Heart left ventricle (tissue), 16 donors: Measurements from ENCODE around the gene PREB. TPM values are rescaled to one million over a fixed set of nuclear protein-coding genes. Genes with fewer than 3 reads are reported as not detected.

Experiments
- ATAC-seq, 4 donors: fragments of 200-7000 bp; cut with Tn5 transposase; one replicate each; pipeline ENCODE4 v1.9.1; 2020 to 2022; ENCODE audit warnings: moderate library complexity in 4 of 4, mild to moderate bottlenecking in 3 of 4, moderate number of reproducible peaks in 1 of 4
- DNase-seq, 5 donors: peaks; one replicate each; pipeline ENCODE4 v3.0.0-alpha.2; 2020
- H3K27ac ChIP-seq, 12 donors: fragments of 200-600 bp; sonication (generic) in 4 of 12; one replicate each; pipeline versions ENCODE4 v1.5.0 to v1.8.0; 2016 to 2022; ENCODE audit warnings: mild to moderate bottlenecking in 2 of 12
- H3K27me3 ChIP-seq, 9 donors: fragments of 200-600 bp; sonication (generic) in 2 of 9; one replicate each; pipeline versions ENCODE4 v1.5.1 to v1.8.0; 2016 to 2022; ENCODE audit warnings: mild to moderate bottlenecking in 3 of 9
- H3K36me3 ChIP-seq, 9 donors: fragments of 200-600 bp; sonication (generic) in 2 of 9; one replicate each; pipeline versions ENCODE4 v1.5.0 to v1.8.0; 2018 to 2022; ENCODE audit warnings: mild to moderate bottlenecking in 2 of 9
- H3K4me1 ChIP-seq, 12 donors: fragments of 200-600 bp; sonication (generic) in 4 of 12; one replicate each; pipeline versions ENCODE4 v1.5.0 to v1.8.0; 2016 to 2022; ENCODE audit warnings: mild to moderate bottlenecking in 3 of 12
- H3K4me3 ChIP-seq, 12 donors: fragments of 200-600 bp; sonication (generic) in 4 of 12; one replicate each; pipeline versions ENCODE4 v1.5.0 to v1.8.0; 2017 to 2022; ENCODE audit warnings: mild to moderate bottlenecking in 9 of 12, moderate library complexity in 4 of 12
- H3K9me3 ChIP-seq, 12 donors: fragments of 200-600 bp; sonication (generic) in 4 of 12; one replicate each; pipeline versions ENCODE4 v1.5.0 to v1.8.0; 2016 to 2022; ENCODE audit warnings: mild to moderate bottlenecking in 1 of 12
- CTCF ChIP-seq, 12 donors: fragments of 200-600 bp; sonication (generic) in 4 of 12; IDR thresholded peaks; one replicate each; pipeline versions ENCODE4 v1.5.0 to v1.8.0; 2018 to 2022; ENCODE audit warnings: antibody characterized with exemption in 12 of 12, mild to moderate bottlenecking in 5 of 12
- POLR2A ChIP-seq, 2 donors: fragments of 450-650 bp; IDR thresholded peaks; one replicate each; pipeline ENCODE4 v1.6.1; 2017; ENCODE audit warnings: antibody characterized with exemption in 2 of 2, mild to moderate bottlenecking in 2 of 2, moderate library complexity in 2 of 2
- WGBS, 4 donors: extraction: QIAGEN DNeasy Blood & Tissue Kit in 2 of 4; methylation state at CpG; one replicate each; pipeline versions ENCODE4 v1.1.5 to v1.1.7; 2013 to 2018; 5-methylcytosine and 5-hydroxymethylcytosine counted together
- intact Hi-C, 10 donors: fragments of 100-400 bp; cut with DNase I; formaldehyde crosslinking; loops; one replicate each; pipeline versions ENCODE4 v1.11.1 to v1.14.2; 2022
- polyA plus RNA-seq, 2 donors: library from polyadenylated mRNA; stranded (reverse); fragments of 200-250 nt; gene quantifications; one replicate each; pipeline ENCODE4 v1.2.3, GENCODE V29; 2013
- total RNA-seq, 9 donors: library from RNA; depleted of rRNA in 2 of 9; stranded (reverse); fragments of >200 nt in 2 of 9; fragmentation: NEBNext Ultra II Directional in 3 of 9; extraction: Animal tissue kit (Norgen Biotek cat#: 25700) in 3 of 9; gene quantifications; one replicate each; pipeline versions ENCODE4 v1.1.0 to v1.2.4, GENCODE V29; 2016 to 2023
- donor health status: ischemic (EF 13 %, LVEDD 7.1; RV severe dilation, severe dysfunction).
- donor health status: healthy with polysubstance abuse.
- donor health status: DM: no; HTN: yes; CAD: no.
- donor health status: DM: no; HTN: no; CAD: no.
- donor health status: ischemic (EF 25% LVEDD 6.9; RV normal size, moderate dysfunction).
- donor health status: ischemic (EF 25% LVEDD 5.7; RV mildly dilated, moderate dysfunction).
- donor health status: healthy.
- donor health status: DM: yes; HTN: yes; CAD: no.
- donor health status: ischemic (EF 35%, LVEDD 5.7; RV mildly dilated, moderate dysfunction).
- donor health status: nonischemic (EF 11% LVEDD 7.7; RV severe dilation, severe dysfunction).
- donor health status: DM: yes; HTN: yes; CAD: no.
- donor health status: PGD.
- donor health status: ischemic (EF 29% LVEDD 5.4; RV normal size, mild dysfunction).
- donor health status: nonischemic (EF 23%, LVEDD 6.1; RV moderate dilation, normal function).

Gene PREB
- total and polyA plus RNA-seq, 11 donors = 41.1 to 99.4 (median 49.3) TPM

- Histone ChIP-seq H3K4me1 (no peaks in the 10 kb centered on the region), H3K27me3 (no peaks in the 10 kb centered on the region), H3K36me3 (no peaks in the 10 kb centered on the region), H3K9me3 (no peaks in the 10 kb centered on the region), H3K27ac (no peak overlapping the region), H3K4me3 (no peak overlapping the region)
- no peak for DNase-seq
- TF ChIP-seq POLR2A (IDR thresholded peaks at IDR 0.05) (no peak), CTCF (IDR thresholded peaks at IDR 0.05) (no peak)
- intact Hi-C loops = no loop called here
- ATAC-seq = no peak
- 91 to 94% (median 93%) methylated on average over 8 of the region's 8 CpGs for WGBS, 4 donors
Measured at GRCh38 chr2:27147935-27148334, 13.5 kb upstream of the PREB start.

- Histone ChIP-seq H3K27ac (no peak overlapping the region), H3K27me3 (no peaks in the 10 kb centered on the region), H3K4me1 (no peaks in the 10 kb centered on the region), H3K4me3 (no peak overlapping the region), H3K36me3 (no peaks in the 10 kb centered on the region), H3K9me3 (no peaks in the 10 kb centered on the region)
- no peak for DNase-seq
- no peak for TF ChIP-seq CTCF (IDR thresholded peaks at IDR 0.05)
- TF ChIP-seq POLR2A (IDR thresholded peaks at IDR 0.05) = no peak
- 69 to 82% (median 75%) methylated on average over 2 of the region's 2 CpGs for WGBS, 4 donors
- ATAC-seq = no peak
- intact Hi-C loops = no loop called here
Measured at GRCh38 chr2:27145682-27146081, 11.2 kb upstream of the PREB start.

DNA sequence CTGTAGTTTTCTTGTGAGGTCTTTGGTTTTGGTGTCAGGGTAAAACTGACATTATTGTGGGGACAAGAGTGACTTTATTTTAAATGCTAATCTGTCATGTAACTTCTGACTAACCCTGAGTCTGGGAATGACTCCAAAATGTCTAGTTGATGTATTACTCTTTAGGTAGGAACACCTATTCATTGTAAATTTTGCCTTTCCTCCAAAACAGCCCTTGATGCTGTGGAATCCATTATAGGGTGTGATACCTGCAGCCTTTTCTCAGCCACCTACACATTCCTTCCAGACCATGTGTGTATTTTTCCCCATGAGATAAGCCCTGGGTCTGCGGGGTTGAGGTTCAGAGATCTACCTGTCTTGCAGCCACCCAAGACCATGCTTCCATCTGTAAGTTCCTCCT, 8.8 kb upstream of the PREB start:
- WGBS, 4 donors = 67 to 84% (median 79%) methylated on average over 1 of the region's 1 CpG
- intact Hi-C loops = no loop called here
- no peak for DNase-seq

DNA sequence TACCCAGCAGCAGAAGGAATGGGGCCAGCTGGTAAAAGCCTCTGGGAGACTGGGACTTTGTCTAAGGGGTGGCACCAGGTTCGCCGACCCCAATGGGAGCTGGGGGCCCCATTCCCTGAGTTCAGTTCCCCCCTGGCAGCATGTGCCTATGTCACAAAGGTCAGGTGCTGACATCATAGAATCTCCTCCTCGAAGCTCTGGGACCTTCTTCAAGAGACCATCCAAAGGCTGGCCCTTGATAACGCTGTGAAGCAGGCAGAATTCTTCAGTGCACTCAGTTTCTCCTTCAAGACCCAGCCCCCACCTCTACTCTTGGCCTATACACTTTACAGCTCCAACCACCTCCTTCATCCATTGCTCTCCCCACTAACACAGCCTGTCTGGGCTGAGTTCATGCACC, 4.9 kb upstream of the PREB start, which contains the start of gene PRR30:
PRR30 (minus strand) TSS at position 101 of the 400 bp plus-strand sequence. CDS start 1,081 bp downstream, outside the sequence.
- Histone ChIP-seq H3K4me3 (no peak within 1 kb of the TSS), H3K4me1 (no peaks in the 10 kb centered on the region), H3K27me3 (no peaks in the 10 kb centered on the region), H3K9me3 (no peaks in the 10 kb centered on the region), H3K36me3 (no peaks in the 10 kb centered on the region), H3K27ac (no peak within 1 kb of the TSS)
- intact Hi-C loops = loop anchor here in 1 of 10 donors (5.0 kb wide), 1 partner anchor 68 kb away; no protein-coding TSS in a partner anchor
- WGBS, 4 donors = 59 to 80% (median 75%) methylated on average over 2 to 4 of the region's 4 CpGs
- DNase-seq = no peak
- no peak for ATAC-seq
- TF ChIP-seq POLR2A (IDR thresholded peaks at IDR 0.05) (no peak), CTCF (IDR thresholded peaks at IDR 0.05) (no peak)

More for the DNA sequence above, 8.8 kb upstream of the PREB start:
- Histone ChIP-seq H3K27ac (no peak overlapping the region), H3K4me3 (no peak overlapping the region), H3K4me1 (no peaks in the 10 kb centered on the region), H3K36me3 (no peaks in the 10 kb centered on the region), H3K9me3 (no peaks in the 10 kb centered on the region), H3K27me3 (no peaks in the 10 kb centered on the region)
- TF ChIP-seq POLR2A (IDR thresholded peaks at IDR 0.05) (no peak), CTCF (IDR thresholded peaks at IDR 0.05) (no peak)
- ATAC-seq = no peak
